ENCODE measurements around the gene TFAP2A. TPM values are rescaled to one million over a fixed set of nuclear protein-coding genes. Genes with fewer than 3 reads are reported as not detected.
A peak's percentile ranks its signal among the peaks of the same experiment; 100 is the strongest.

TFAP2A gene
- total RNA-seq, 2 donors from 2014 or later = 0.78 TPM; not detected in 1

- Histone ChIP-seq H3K9me3 (no peaks in the 10 kb centered on the region), H3K27ac (no peak overlapping the region), H3K4me1 (ENCODE audit: control insufficient read depth in 1 of 2, low read depth in 2 of 2) (peaks cover 6 to 27% of the 10 kb centered on the region in 2 donors), H3K36me3 (no peaks in the 10 kb centered on the region), H3K4me3 (no peak overlapping the region), H3K27me3 (replicated peaks; ENCODE audit: insufficient read depth) (peaks cover 62% of the 10 kb centered on the region)
- no peak for DNase-seq (ENCODE audit: low spot score)
- ATAC-seq (ENCODE audit: insufficient number of reproducible peaks, low FRiP score, low read depth) = no peak
- TF ChIP-seq CTCF (IDR thresholded peaks at IDR 0.05) = no peak
These were observed 4.2 kb upstream of the TFAP2A start for GRCh38 chr6:10418862-10419748.

DNA sequence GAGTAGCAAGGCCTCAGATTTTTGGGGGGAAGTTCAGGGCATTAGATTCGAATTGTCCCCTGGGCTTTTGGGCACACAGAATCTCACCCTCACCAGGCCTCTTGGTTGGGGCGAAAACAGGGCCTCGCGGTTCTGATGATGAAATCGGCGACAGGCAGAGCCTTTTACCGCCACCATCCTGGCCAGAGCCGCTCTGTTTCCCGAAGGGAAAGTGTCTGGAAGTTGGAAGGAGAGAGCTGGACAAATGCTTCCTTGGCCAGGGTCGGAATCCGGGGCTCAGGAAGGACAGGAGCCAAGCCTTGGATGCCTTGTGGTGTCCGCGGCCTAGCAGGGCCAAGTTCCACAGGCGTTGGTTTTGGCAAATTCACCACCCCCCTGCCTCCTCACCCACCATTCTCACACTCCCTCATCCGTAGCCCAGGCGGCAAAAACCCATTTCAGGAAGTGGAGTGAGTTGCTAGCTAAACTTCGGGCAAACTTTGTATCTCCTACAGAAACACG, 3.5 kb upstream of the TFAP2A start:
- DNase-seq (ENCODE audit: low spot score) (no peak), ATAC-seq (ENCODE audit: insufficient number of reproducible peaks, low FRiP score, low read depth) (no peak)
- Histone ChIP-seq H3K27me3 (replicated peaks; ENCODE audit: insufficient read depth) (peaks cover 66% of the 10 kb centered on the region), H3K27ac (no peak overlapping the region), H3K9me3 (no peaks in the 10 kb centered on the region), H3K36me3 (no peaks in the 10 kb centered on the region), H3K4me3 (no peak overlapping the region), H3K4me1 (ENCODE audit: control insufficient read depth in 1 of 2, low read depth in 2 of 2) (peaks cover 12 to 34% of the 10 kb centered on the region in 2 donors)
- no peak for TF ChIP-seq CTCF (IDR thresholded peaks at IDR 0.05)

DNA sequence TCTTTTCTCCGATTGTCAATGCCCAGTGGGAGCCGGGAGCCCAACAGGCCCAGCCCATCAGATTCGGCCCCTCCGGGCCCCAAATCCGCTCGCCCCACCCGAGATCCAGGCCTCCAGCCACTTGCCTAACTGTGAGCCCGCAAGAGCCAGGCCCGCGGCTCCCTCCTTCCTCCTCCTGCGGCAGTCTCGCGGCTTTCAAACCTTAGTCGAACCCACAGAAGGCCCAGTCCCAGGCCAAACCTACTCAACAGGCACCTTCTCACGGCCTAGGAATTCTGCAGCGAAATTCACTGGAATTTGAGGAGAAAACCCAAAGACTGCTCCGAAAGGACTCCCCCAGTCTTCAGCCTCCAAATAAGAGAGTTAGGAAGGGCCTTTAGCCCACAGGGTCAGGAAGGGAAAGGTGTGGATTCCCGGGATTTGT, 2.8 kb upstream of the TFAP2A start:
- H3K27ac ChIP-seq = no peak overlapping the region
- H3K4me3 ChIP-seq = no peak overlapping the region
- DNase-seq (ENCODE audit: low spot score) (no peak), ATAC-seq (ENCODE audit: insufficient number of reproducible peaks, low FRiP score, low read depth) (no peak)
- TF ChIP-seq CTCF (IDR thresholded peaks at IDR 0.05) = no peak
- H3K36me3 ChIP-seq = no peaks in the 10 kb centered on the region
- H3K9me3 ChIP-seq = no peaks in the 10 kb centered on the region
- H3K27me3 ChIP-seq (replicated peaks; ENCODE audit: insufficient read depth) = peaks cover 64% of the 10 kb centered on the region
- peaks cover 20 to 41% of the 10 kb centered on the region in 2 donors for H3K4me1 ChIP-seq (ENCODE audit: control insufficient read depth in 1 of 2, low read depth in 2 of 2)

GRCh38 chr6:10416863-10417641, 2.2 kb upstream of the TFAP2A start:
- H3K27ac ChIP-seq = no peak overlapping the region
- H3K4me3 ChIP-seq = peak overlapping the region; percentile 58
- H3K36me3 ChIP-seq = no peaks in the 10 kb centered on the region
- ATAC-seq (ENCODE audit: insufficient number of reproducible peaks, low FRiP score, low read depth) (no peak), DNase-seq (ENCODE audit: low spot score) (no peak)
- peaks cover 58% of the 10 kb centered on the region for H3K27me3 ChIP-seq (replicated peaks; ENCODE audit: insufficient read depth)
- no peak for TF ChIP-seq CTCF (IDR thresholded peaks at IDR 0.05)
- H3K4me1 ChIP-seq (ENCODE audit: control insufficient read depth in 1 of 2, low read depth in 2 of 2) = peaks cover 20 to 43% of the 10 kb centered on the region in 2 donors
- no peaks in the 10 kb centered on the region for H3K9me3 ChIP-seq

DNA sequence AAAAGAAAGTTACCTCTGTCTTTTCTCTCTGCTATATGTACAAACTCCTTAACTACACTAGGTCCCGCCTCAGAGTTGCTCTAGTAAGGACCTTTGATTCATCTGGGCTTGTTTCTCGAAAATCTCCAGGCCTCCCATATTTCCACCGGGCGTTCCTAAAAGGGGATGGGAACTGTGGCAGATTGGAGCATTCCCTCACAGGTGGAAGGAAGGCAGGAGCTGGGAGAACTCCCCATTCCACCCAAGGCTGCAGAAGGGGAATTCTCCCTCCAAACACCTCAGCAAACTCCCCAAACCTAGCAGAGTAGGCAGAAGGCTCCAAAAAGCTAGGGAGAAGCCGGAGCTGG, 1.6 kb upstream of the TFAP2A start:
- H3K27ac ChIP-seq = no peak overlapping the region
- no peak for ATAC-seq (ENCODE audit: insufficient number of reproducible peaks, low FRiP score, low read depth)
- H3K9me3 ChIP-seq = no peaks in the 10 kb centered on the region
- H3K27me3 ChIP-seq (replicated peaks; ENCODE audit: insufficient read depth) = peaks cover 53% of the 10 kb centered on the region
- H3K4me1 ChIP-seq (ENCODE audit: control insufficient read depth in 1 of 2, low read depth in 2 of 2) = peaks cover 20 to 48% of the 10 kb centered on the region in 2 donors
- peak overlapping the region; percentile 58 for H3K4me3 ChIP-seq
- TF ChIP-seq CTCF (IDR thresholded peaks at IDR 0.05) = no peak
- H3K36me3 ChIP-seq = no peaks in the 10 kb centered on the region
- DNase-seq (ENCODE audit: low spot score) = no peak

Data from thoracic aorta (tissue), 2 donors.